Endometrial microvascular endothelial cells (primary cell): ENCODE results near the gene HNF1A. TPM values are rescaled to one million over a fixed set of nuclear protein-coding genes. Genes with fewer than 3 reads are reported as not detected.
"Not testable (repeated sequence)": the region's sequence is repeated elsewhere in the genome, so short reads cannot be mapped to it uniquely, and the experiment has no call there.

Source experiments
- in situ Hi-C: cut with HindIII; loops from 2 replicates; pipeline ENCODE4 v1.10.0; 2017; ENCODE audit warnings: low sequenced_read_pairs, low pct_unique_long_range_greater_than_20kb; ENCODE audit errors: inconsistent ontology term
- total RNA-seq: library from RNA; depleted of rRNA; stranded (reverse); fragments of >200 nt; gene quantifications from one replicate; pipeline ENCODE4 v1.2.3, GENCODE V29; 2015; ENCODE audit errors: inconsistent ontology term

Gene HNF1A
- total RNA-seq: not detected

GRCh38 chr12:120978296-120979219 is at the start of gene HNF1A:
TSS of gene HNF1A (plus strand) at chr12:120978543. CDS start at chr12:120978769, 226 bp downstream.
- in situ Hi-C loops: no loop called here

GRCh38 chr12:120928864-120929652 is 49.3 kb upstream of the HNF1A start:
- in situ Hi-C loops: no loop called here

- in situ Hi-C loops: no loop called here
These were observed 48.3 kb upstream of the HNF1A start for GRCh38 chr12:120930032-120930431.

GRCh38 chr12:120932058-120932457 is 46.3 kb upstream of the HNF1A start:
- in situ Hi-C loops: no loop called here

GRCh38 chr12:120932956-120933526 is 45.3 kb upstream of the HNF1A start:
- in situ Hi-C loops: no loop called here

- in situ Hi-C loops: no loop called here
These were observed 44.6 kb upstream of the HNF1A start for GRCh38 chr12:120933786-120934185.

- in situ Hi-C loops: no loop called here
These were observed 42.1 kb upstream of the HNF1A start for GRCh38 chr12:120936197-120936596.

- in situ Hi-C loops: no loop called here
These were observed 39.8 kb upstream of the HNF1A start for GRCh38 chr12:120938496-120938895.

GRCh38 chr12:120939523-120939922 is 38.8 kb upstream of the HNF1A start:
- in situ Hi-C loops: no loop called here

GRCh38 chr12:120940006-120940405 is 38.3 kb upstream of the HNF1A start:
- in situ Hi-C loops: no loop called here

- in situ Hi-C loops: no loop called here
These were observed 37.5 kb upstream of the HNF1A start for GRCh38 chr12:120940799-120941198.

- in situ Hi-C loops: no loop called here
These were observed 36.9 kb upstream of the HNF1A start for GRCh38 chr12:120941412-120941811.

- in situ Hi-C loops: no loop called here
These were observed 36.4 kb upstream of the HNF1A start for GRCh38 chr12:120941846-120942405.

GRCh38 chr12:120943482-120943881 is 34.9 kb upstream of the HNF1A start:
- in situ Hi-C loops: no loop called here

- in situ Hi-C loops: no loop called here
These were observed 33.6 kb upstream of the HNF1A start for GRCh38 chr12:120944645-120945217.

- in situ Hi-C loops: not testable (repeated sequence)
These were observed 32.8 kb upstream of the HNF1A start for GRCh38 chr12:120945516-120945915.

- in situ Hi-C loops: not testable (repeated sequence)
These were observed 28.0 kb upstream of the HNF1A start for GRCh38 chr12:120950260-120950799.

GRCh38 chr12:120950807-120951206 is 27.5 kb upstream of the HNF1A start:
- in situ Hi-C loops: no loop called here

- in situ Hi-C loops: no loop called here
These were observed 23.1 kb upstream of the HNF1A start for GRCh38 chr12:120955232-120955631.
